Keratinocyte (primary cell): ENCODE results near the gene ZMIZ1. TPM values are rescaled to one million over a fixed set of nuclear protein-coding genes. Genes with fewer than 3 reads are reported as not detected.

Experiments
- DNase-seq: peaks from one replicate; pipeline ENCODE4 v3.0.0-alpha.2; 2011; ENCODE audit warnings: low read depth, missing footprints, low spot score
- FAIRE-seq: peaks from 2 replicates; lab custom pipeline; 2011; peaks lifted over from hg19 to GRCh38; lab: Jason Lieb, UNC
- H2AFZ ChIP-seq: 2 replicates; pipeline ENCODE4 v1.6.0; 2012; ENCODE audit warnings: low read length, control low read depth, inconsistent platforms; ENCODE audit not compliant: control insufficient read depth
- H3K27ac ChIP-seq: 2 replicates; pipeline ENCODE4 v1.5.1; 2011; ENCODE audit warnings: low read length; ENCODE audit not compliant: control insufficient read depth, insufficient read depth
- H3K27me3 ChIP-seq: 3 replicates; pipeline ENCODE4 v1.6.0; 2011; ENCODE audit warnings: low read length; ENCODE audit not compliant: control insufficient read depth, insufficient read depth; ENCODE audit errors: extremely low read depth
- H3K36me3 ChIP-seq, 2 experiments: 2 replicates in 1 of 2; 3 replicates in 1 of 2; pipeline ENCODE4 v1.5.1; 2011; ENCODE audit warnings: low read length in 2 of 2, mild to moderate bottlenecking in 1 of 2; ENCODE audit not compliant: control insufficient read depth in 2 of 2, insufficient read depth in 2 of 2; ENCODE audit errors: extremely low read depth in 1 of 2
- H3K4me1 ChIP-seq: 3 replicates; pipeline ENCODE4 v1.5.1; 2011; ENCODE audit warnings: low read length; ENCODE audit not compliant: control insufficient read depth, insufficient read depth; ENCODE audit errors: extremely low read depth
- H3K4me2 ChIP-seq: 3 replicates; pipeline ENCODE4 v1.6.0; 2011; ENCODE audit warnings: low read depth, low read length; ENCODE audit not compliant: control insufficient read depth, insufficient read depth; ENCODE audit errors: extremely low read depth
- H3K4me3 ChIP-seq, 3 experiments: fragments of 200-600 bp in 1 of 3; sonication (generic) in 1 of 3; 2 replicates in 2 of 3; 3 replicates in 1 of 3; pipeline ENCODE4 v1.5.1; 2011 to 2016; ENCODE audit warnings: low read length in 3 of 3, mild to moderate bottlenecking in 3 of 3, control low read depth in 2 of 3, inconsistent platforms in 1 of 3, low read depth in 1 of 3, mixed read lengths in 1 of 3, mixed run types in 1 of 3, moderate library complexity in 1 of 3; ENCODE audit not compliant: control insufficient read depth in 2 of 3, insufficient read depth in 2 of 3; ENCODE audit errors: extremely low read depth in 1 of 3
- H3K79me2 ChIP-seq: 2 replicates; pipeline ENCODE4 v1.6.0; 2012; ENCODE audit warnings: low read length; ENCODE audit not compliant: control insufficient read depth, insufficient read depth
- H3K9ac ChIP-seq: 3 replicates; pipeline ENCODE4 v1.6.0; 2011; ENCODE audit warnings: low read length; ENCODE audit not compliant: control insufficient read depth, insufficient read depth; ENCODE audit errors: extremely low read depth
- H3K9me1 ChIP-seq: 3 replicates; pipeline ENCODE4 v1.6.0; 2011; ENCODE audit warnings: low read length; ENCODE audit not compliant: control insufficient read depth, insufficient read depth; ENCODE audit errors: extremely low read depth
- H3K9me3 ChIP-seq: 2 replicates; pipeline ENCODE4 v1.5.1; 2012; ENCODE audit warnings: low read depth, low read length; ENCODE audit not compliant: control insufficient read depth
- H4K20me1 ChIP-seq: 3 replicates; pipeline ENCODE4 v1.6.0; 2011; ENCODE audit warnings: low read length; ENCODE audit not compliant: control insufficient read depth, insufficient read depth; ENCODE audit errors: extremely low read depth
- CTCF ChIP-seq, 3 experiments: IDR thresholded peaks in 1 of 3; conservative IDR thresholded peaks in 1 of 3; optimal IDR thresholded peaks in 1 of 3; 2 replicates in 2 of 3; 3 replicates in 1 of 3; pipeline versions ENCODE3 to v1.5.1; 2011; ENCODE audit warnings: low read length in 3 of 3, mild to moderate bottlenecking in 3 of 3, moderate library complexity in 2 of 3, control low read depth in 1 of 3, inconsistent platforms in 1 of 3; ENCODE audit not compliant: insufficient read depth in 2 of 3; ENCODE audit errors: extremely low read depth in 1 of 3
- EZH2 ChIP-seq: IDR thresholded peaks from one replicate; pipeline ENCODE4 v1.6.1; 2012; ENCODE audit warnings: inconsistent platforms, mild to moderate bottlenecking, low read length, moderate library complexity
- dilution Hi-C: fragments of 300-500 bp; cut with MboI; formaldehyde crosslinking; loops from one replicate; pipeline ENCODE4 v1.7.0; 2020; ENCODE audit warnings: low sequenced_read_pairs; ENCODE audit not compliant: extremely low pct_ligation_motif_present
- polyA plus RNA-seq, 5 experiments: library from polyadenylated mRNA; depleted of rRNA in 3 of 5; stranded (reverse) in 3 of 5; stranded (forward) in 1 of 5; unstranded in 1 of 5; fragments of >200 nt; gene quantifications; 1 replicate in 1 of 5; 2 replicates in 3 of 5; 3 replicates in 1 of 5; pipeline versions ENCODE4 v1.2.1 to v1.2.3, GENCODE V29; 2011 to 2012; ENCODE audit warnings: missing spikeins in 2 of 5, low read depth in 1 of 5, low replicate concordance in 1 of 5

The ZMIZ1 gene
- polyA plus RNA-seq, 1 donor (not counting 4 experiments of a cell fraction or from before 2014, with no cell fraction given): 1.8 TPM

GRCh38 chr10:79024296-79024695 is 44.5 kb upstream of the ZMIZ1 start:
- H3K27me3 ChIP-seq: no peaks in the 10 kb centered on the region
- DNase-seq (no peak), FAIRE-seq (no peak)
- no peak overlapping the region for H2AFZ ChIP-seq
- no peak for TF ChIP-seq CTCF (optimal IDR thresholded peaks at IDR 0.05 in 1 of 3, IDR thresholded peaks at IDR 0.05 in 1 of 3, conservative IDR thresholded peaks at IDR 0.05 in 1 of 3; ENCODE audit: extremely low read depth in 1 of 3, insufficient read depth in 2 of 3, low read length in 3 of 3)
- no peak for TF ChIP-seq EZH2
- H3K4me3 ChIP-seq: no peak overlapping the region
- H3K27ac ChIP-seq: no peak overlapping the region
- dilution Hi-C loops: no loop called here
- no peaks in the 10 kb centered on the region for H3K36me3 ChIP-seq
- no peak overlapping the region for H3K4me2 ChIP-seq
- no peaks in the 10 kb centered on the region for H3K9me3 ChIP-seq
- H4K20me1 ChIP-seq: no peaks in the 10 kb centered on the region
- no peaks in the 10 kb centered on the region for H3K4me1 ChIP-seq
- no peaks in the 10 kb centered on the region for H3K9me1 ChIP-seq
- H3K9ac ChIP-seq: no peak overlapping the region
- H3K79me2 ChIP-seq: no peaks in the 10 kb centered on the region

- Histone ChIP-seq H3K9me1 (no peaks in the 10 kb centered on the region), H3K4me1 (no peaks in the 10 kb centered on the region), H4K20me1 (no peaks in the 10 kb centered on the region), H3K79me2 (no peaks in the 10 kb centered on the region), H3K27ac (no peak overlapping the region), H3K4me2 (no peak overlapping the region), H3K27me3 (no peaks in the 10 kb centered on the region), H3K9me3 (no peaks in the 10 kb centered on the region), H3K4me3 (no peak overlapping the region), H3K9ac (no peak overlapping the region), H3K36me3 (no peaks in the 10 kb centered on the region), H2AFZ (no peak overlapping the region)
- TF ChIP-seq CTCF (optimal IDR thresholded peaks at IDR 0.05 in 1 of 3, IDR thresholded peaks at IDR 0.05 in 1 of 3, conservative IDR thresholded peaks at IDR 0.05 in 1 of 3; ENCODE audit: extremely low read depth in 1 of 3, insufficient read depth in 2 of 3, low read length in 3 of 3): no peak
- no peak for TF ChIP-seq EZH2
- FAIRE-seq (no peak), DNase-seq (no peak)
- dilution Hi-C loops: no loop called here
Measured at GRCh38 chr10:79024720-79025198, 44.0 kb upstream of the ZMIZ1 start.
